IPS-11a (cell line): ENCODE data around the gene SRSF5.
"Not testable (repeated sequence)": the region's sequence is repeated elsewhere in the genome, so short reads cannot be mapped to it uniquely, and the experiment has no call there.

Experiments
- H3K4me3 ChIP-seq: one replicate; pipeline ENCODE4 v1.5.1; 2013; ENCODE audit warnings: low read depth, low read length, control low read depth

The SRSF5 gene

GRCh38 chr14:69766984-69767368 lies at the start of gene SRSF5:
Gene SRSF5, plus strand, starts transcription at chr14:69767142. Its CDS starts 1,015 bp downstream, at chr14:69768157.
- peak within 1 kb of the TSS; percentile 99 for H3K4me3 ChIP-seq

- H3K4me3 ChIP-seq = not testable (repeated sequence)
Measured at GRCh38 chr14:69718614-69719013, 48.3 kb upstream of the SRSF5 start.

DNA sequence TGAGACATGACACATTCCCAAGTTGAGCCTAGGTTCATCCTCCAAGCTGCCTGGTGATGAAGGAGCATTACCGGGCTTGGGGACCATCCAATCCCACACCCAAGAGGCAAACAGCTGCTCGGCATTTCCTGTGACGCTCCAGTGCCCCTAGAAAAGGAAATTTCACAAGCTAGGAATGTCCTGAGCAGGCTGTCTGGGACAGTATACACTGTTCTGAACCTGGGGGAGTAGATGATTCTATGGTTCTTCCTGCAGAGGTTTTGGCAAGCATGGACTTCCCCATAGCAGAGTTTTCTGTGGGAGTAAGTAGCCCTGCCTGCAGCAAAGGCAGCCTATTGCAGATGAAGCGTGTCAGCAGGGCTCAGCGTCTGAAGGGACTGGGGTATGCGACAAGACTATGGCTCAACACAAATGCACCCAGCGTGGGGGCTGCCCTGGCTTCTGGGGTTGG lies 47.4 kb upstream of the SRSF5 start:
- H3K4me3 ChIP-seq = no peak overlapping the region

DNA sequence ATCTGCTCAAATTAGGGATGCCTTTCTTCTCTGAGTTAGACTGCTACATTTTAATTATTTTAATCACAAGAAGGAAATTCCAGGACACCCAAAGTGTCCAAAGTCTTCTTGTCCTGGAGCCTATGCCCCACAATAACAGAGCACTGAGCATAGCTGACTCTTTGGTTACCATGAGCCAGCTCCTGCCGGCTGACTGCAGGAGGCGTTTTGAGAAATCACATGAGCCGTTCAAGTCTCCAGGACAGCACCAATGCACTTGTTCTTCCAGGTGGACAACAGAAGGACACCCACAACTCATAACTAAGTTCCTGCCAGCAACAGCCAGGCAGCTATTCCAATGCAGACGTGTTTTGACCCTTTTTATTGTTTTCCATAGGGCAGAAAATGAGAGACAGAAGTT lies 46.0 kb upstream of the SRSF5 start:
- no peak overlapping the region for H3K4me3 ChIP-seq

GRCh38 chr14:69726761-69727511 lies 40.0 kb upstream of the SRSF5 start:
- H3K4me3 ChIP-seq = no peak overlapping the region

GRCh38 chr14:69727860-69728259 lies 39.1 kb upstream of the SRSF5 start:
- no peak overlapping the region for H3K4me3 ChIP-seq

DNA sequence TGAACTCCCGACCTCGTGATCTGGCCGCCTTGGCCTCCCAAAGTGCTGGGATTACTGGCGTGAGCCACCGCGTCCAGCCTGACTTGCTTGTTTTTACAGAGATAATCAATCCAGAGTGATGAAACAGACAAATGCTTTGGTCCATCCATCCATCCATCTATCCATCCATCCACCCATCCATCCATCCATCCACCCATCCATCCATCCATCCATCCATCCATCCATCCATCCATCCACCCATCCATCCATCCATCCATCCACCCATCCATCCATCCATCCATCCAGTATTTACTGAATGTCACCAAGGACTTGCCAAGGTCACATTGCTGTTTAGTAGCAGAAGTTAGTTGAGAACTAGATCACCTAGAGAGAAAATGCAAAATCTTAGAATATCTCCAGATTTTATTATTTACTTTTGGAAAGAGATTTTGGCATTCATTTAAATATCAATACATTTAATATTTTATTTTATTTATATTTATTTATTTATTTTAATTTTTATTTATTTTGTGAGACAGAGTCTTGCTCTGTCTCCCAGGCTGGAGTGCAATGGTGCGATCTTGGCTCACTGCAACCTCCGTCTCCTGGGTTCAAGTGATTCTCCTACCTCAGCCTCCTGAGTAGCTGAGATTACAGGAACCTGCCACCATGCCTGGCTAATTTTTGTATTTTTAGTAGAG lies 34.9 kb upstream of the SRSF5 start:
- not testable (repeated sequence) for H3K4me3 ChIP-seq

DNA sequence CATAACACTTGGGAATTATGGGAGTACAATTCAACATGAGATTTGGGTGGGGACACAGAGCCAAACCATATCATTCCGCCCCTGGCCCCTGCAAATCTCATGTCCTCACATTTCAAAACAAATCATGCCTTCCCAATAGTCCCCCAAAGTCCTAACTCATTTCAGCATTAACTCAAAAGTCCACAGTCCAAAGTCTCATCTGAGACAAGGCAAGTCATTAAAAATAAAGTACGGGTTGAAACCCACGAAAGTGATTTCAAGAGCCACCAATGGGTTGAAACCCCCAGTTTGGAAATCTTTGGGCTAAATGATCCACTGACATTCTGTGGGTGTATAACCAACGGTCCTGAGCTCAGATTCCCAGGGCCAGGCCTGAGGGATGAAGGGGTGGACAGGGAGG lies 30.5 kb upstream of the SRSF5 start:
- not testable (repeated sequence) for H3K4me3 ChIP-seq

DNA sequence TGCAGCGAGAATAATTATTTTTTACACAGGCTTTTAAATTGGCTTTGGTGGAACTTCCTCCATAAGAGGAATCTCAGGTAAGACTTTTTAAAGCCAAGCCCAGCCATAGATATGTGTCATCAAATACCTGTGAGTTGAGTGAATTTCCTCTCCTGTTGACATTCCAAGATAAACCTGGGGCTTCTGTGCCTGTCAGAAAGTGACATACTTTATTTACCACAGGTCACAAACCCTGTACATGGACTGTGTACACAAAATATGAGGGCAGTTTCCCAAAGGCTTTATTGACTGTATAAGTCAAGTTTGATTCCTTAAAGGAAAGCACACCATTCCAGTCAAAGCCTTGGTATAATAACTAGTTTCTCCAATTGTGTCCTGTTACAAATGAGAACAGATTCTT lies 25.9 kb upstream of the SRSF5 start:
- no peak overlapping the region for H3K4me3 ChIP-seq

DNA sequence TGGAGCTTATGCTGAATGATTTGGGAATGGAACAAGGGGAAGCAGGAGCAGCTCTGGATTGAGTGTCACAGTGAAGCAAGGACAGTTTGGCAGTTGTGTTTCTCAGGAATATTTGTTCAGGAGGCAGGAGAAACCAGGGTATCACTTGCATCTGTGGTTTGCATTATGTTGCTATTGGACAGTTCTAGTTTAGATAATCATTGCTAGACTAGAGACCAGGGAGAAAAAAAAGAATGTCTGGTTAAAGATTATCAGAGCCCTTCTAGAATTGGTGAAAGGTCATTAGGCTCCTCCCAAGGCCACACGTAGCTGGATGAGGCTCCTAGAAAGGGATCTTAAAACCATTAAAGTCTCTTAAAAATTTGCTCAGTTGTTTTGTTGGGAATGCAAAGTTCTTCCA lies 17.0 kb upstream of the SRSF5 start:
- H3K4me3 ChIP-seq = no peak overlapping the region

GRCh38 chr14:69750495-69750894 lies 16.4 kb upstream of the SRSF5 start:
- no peak overlapping the region for H3K4me3 ChIP-seq

DNA sequence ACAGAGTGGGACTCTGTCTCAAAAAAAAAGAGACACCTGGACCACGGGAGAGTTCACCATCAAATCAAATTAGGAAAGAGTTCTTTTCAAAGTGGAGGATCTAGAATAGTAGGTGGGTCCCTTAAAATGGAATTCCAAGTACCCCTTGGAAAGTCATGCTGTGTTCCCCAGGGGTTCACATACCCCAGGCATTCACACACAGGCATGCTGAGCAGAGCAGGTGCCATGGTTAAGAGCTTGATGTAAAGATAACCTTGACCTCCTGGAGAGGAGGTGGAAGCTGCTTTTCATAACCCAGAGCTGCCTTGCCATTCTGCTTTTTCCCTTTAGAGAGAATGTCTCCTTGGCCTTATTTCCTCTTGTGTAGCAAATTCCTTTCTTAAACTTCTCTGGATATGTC lies 14.2 kb upstream of the SRSF5 start:
- H3K4me3 ChIP-seq = no peak overlapping the region

DNA sequence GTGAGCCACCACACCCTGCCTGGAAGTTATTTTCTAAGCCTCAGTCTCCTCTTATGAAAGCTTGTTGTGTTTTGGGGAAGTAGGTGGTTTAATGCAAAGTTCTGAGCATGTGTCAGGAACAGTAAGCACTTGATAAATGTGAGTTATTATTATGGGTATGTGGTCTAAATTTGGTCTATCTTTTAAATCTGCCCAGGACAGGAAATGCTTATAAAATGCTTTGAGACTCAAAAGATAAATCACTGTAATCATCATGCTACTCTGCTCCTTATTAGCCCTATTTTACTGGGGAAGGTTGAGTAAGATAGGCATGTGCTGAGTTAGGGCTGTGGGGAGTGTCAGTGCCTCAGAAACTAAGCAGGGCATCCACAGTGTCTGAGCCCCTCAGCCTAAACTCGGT lies 13.1 kb upstream of the SRSF5 start:
- H3K4me3 ChIP-seq = no peak overlapping the region

- H3K4me3 ChIP-seq = no peak overlapping the region
Measured at GRCh38 chr14:69754487-69754886, 12.5 kb upstream of the SRSF5 start.

DNA sequence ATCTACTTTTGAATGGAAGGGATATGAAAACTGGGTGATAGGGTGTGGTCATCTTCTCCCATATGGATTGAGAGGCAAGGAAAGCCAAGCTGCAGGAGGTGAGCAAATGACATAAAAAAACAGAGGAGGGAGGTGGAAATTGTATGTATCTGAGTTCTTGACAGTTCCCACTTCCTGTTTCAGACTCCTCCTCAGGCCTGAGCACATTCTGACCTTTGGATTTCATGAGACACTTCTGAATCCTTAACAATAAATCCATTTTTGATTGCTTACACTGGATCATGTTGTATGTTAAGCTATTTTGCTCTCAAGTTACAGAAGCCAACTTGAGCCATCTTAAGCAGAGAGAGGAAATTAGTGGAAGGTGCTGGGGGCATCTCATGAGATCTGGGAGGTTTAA lies 11.6 kb upstream of the SRSF5 start:
- no peak overlapping the region for H3K4me3 ChIP-seq

GRCh38 chr14:69755784-69756183 lies 11.2 kb upstream of the SRSF5 start:
- no peak overlapping the region for H3K4me3 ChIP-seq

GRCh38 chr14:69756298-69756697 lies 10.6 kb upstream of the SRSF5 start:
- H3K4me3 ChIP-seq = no peak overlapping the region

GRCh38 chr14:69760810-69761209 lies 6.1 kb upstream of the SRSF5 start:
- H3K4me3 ChIP-seq = no peak overlapping the region

GRCh38 chr14:69763761-69764510 lies 3.0 kb upstream of the SRSF5 start:
- no peak overlapping the region for H3K4me3 ChIP-seq

GRCh38 chr14:69767369-69767999 lies 542 bp downstream of the SRSF5 start:
- H3K4me3 ChIP-seq = peak overlapping the region; percentile 99

DNA sequence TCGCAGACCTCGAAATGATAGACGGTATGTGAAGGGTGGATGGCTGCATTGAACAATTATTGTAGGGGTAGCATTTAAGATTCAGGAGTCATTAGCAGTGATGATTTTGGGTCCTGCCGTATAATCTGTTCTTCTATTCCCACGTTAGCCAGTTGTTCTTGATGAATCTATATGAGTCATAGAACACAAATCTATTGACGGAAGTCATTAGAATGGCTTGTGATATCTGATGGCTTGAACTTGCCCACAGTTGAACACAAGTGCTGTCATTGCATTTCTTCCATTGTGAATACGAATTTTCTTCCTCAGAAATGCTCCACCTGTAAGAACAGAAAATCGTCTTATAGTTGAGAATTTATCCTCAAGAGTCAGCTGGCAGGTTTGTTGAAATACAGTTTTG lies 1.9 kb downstream of the SRSF5 start:
- H3K4me3 ChIP-seq = no peak overlapping the region
